ENCODE measurements around the gene PTGER3. TPM values are rescaled to one million over a fixed set of nuclear protein-coding genes. Genes with fewer than 3 reads are reported as not detected.

The PTGER3 gene
- total RNA-seq, 1 donor from 2014 or later, result 0.54 TPM

DNA sequence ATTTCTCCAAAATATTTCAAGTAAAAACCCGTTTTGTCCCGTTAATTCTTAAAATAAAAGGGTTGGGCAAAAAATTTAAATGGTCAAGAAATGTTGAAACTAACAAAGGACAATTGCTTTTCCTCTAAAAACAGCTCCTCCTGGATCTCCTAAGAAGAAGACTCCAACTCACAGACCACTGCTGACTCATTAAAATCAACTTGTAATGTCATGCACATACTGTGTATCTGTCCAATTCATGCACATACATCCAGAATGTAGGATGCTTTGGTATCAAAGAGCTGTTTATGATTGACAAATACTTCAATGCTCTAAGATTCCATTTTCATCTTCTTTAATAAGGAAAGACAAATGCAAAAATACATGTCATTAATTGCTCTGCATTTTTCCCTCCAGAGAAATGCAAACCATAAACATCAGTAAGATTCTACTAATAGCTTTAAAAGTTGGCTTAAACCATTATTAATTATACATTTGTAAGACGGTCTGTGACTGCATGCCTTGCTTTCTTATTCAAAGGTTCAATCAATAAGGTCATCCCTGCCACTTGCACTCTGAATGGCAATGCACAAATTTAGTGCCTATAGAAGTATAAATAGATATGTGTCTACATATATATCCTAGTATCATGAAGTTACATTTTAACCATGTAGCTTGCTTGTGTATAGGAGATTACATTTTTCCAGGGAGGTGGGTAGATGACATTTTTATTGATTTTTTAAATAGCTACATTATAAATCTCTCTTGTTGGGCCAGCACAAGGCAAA, 44.7 kb downstream of the PTGER3 start:
- no peak overlapping the region for H3K27ac Mint-ChIP-seq
- H3K4me3 Mint-ChIP-seq, result no peak overlapping the region
- no peaks in the 10 kb centered on the region for H3K9me3 Mint-ChIP-seq
- no peaks in the 10 kb centered on the region for H3K36me3 Mint-ChIP-seq
- TF ChIP-seq, protein P1, sequence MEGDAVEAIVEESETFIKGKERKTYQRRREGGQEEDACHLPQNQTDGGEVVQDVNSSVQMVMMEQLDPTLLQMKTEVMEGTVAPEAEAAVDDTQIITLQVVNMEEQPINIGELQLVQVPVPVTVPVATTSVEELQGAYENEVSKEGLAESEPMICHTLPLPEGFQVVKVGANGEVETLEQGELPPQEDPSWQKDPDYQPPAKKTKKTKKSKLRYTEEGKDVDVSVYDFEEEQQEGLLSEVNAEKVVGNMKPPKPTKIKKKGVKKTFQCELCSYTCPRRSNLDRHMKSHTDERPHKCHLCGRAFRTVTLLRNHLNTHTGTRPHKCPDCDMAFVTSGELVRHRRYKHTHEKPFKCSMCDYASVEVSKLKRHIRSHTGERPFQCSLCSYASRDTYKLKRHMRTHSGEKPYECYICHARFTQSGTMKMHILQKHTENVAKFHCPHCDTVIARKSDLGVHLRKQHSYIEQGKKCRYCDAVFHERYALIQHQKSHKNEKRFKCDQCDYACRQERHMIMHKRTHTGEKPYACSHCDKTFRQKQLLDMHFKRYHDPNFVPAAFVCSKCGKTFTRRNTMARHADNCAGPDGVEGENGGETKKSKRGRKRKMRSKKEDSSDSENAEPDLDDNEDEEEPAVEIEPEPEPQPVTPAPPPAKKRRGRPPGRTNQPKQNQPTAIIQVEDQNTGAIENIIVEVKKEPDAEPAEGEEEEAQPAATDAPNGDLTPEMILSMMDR (IDR thresholded peaks at IDR 0.05; ENCODE audit: unreplicated experiment), result no peak
- peaks cover 57% of the 10 kb centered on the region for H3K27me3 Mint-ChIP-seq (ENCODE audit: low read depth)
- no peak for DNase-seq (ENCODE audit: low spot score in 2 of 2, unreplicated experiment in 2 of 2)
- H3K4me1 Mint-ChIP-seq, result no peaks in the 10 kb centered on the region

GRCh38 chr1:71001624-71002023, 46.0 kb downstream of the PTGER3 start:
- H3K27me3 Mint-ChIP-seq (ENCODE audit: low read depth), result peaks cover 55% of the 10 kb centered on the region

GRCh38 chr1:70997793-70998192, 49.8 kb downstream of the PTGER3 start:
- Mint-ChIP-seq H3K27me3 (ENCODE audit: low read depth) (peaks cover 48% of the 10 kb centered on the region), H3K27ac (no peak overlapping the region), H3K9me3 (no peaks in the 10 kb centered on the region), H3K4me1 (no peaks in the 10 kb centered on the region), H3K4me3 (no peak overlapping the region), H3K36me3 (no peaks in the 10 kb centered on the region)
- DNase-seq (ENCODE audit: low spot score in 2 of 2, unreplicated experiment in 2 of 2), result no peak
- TF ChIP-seq, protein P1 (IDR thresholded peaks at IDR 0.05; ENCODE audit: unreplicated experiment), result no peak

More at GRCh38 chr1:71001624-71002023, 46.0 kb downstream of the PTGER3 start:
- Mint-ChIP-seq H3K36me3 (no peaks in the 10 kb centered on the region), H3K27ac (no peak overlapping the region), H3K9me3 (no peaks in the 10 kb centered on the region), H3K4me1 (no peaks in the 10 kb centered on the region), H3K4me3 (no peak overlapping the region)
- DNase-seq (ENCODE audit: low spot score in 2 of 2, unreplicated experiment in 2 of 2), result no peak
- TF ChIP-seq, protein P1 (IDR thresholded peaks at IDR 0.05; ENCODE audit: unreplicated experiment), result no peak

DNA sequence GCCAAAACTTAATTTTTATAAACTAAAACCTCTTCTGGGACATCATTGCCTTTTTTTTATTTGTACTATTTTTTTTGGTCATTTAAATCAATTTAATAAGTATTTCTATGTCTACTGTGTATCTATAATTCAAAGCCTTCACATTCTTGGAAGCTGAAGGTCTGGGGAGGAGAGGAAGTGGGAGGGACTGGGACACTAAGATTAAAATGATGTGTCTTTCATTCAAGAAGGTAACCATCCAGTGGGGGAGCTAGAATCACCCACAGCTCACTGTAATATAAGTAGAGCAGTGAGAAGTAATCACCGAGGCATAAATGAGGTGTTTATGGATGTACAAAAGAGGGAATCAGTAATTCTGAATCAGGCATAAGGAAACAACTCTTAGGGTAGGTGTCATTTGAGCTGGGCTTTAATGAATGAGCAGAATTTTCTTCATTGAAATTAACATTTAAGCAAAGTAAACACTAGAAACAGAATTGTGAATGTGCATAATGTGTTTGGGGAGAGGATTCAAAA, 52.8 kb downstream of the PTGER3 start:
- Mint-ChIP-seq H3K27me3 (ENCODE audit: low read depth) (peaks cover 31% of the 10 kb centered on the region), H3K27ac (no peak overlapping the region), H3K4me1 (no peaks in the 10 kb centered on the region), H3K36me3 (no peaks in the 10 kb centered on the region), H3K4me3 (no peak overlapping the region), H3K9me3 (no peaks in the 10 kb centered on the region)
- no peak for DNase-seq (ENCODE audit: low spot score in 2 of 2, unreplicated experiment in 2 of 2)
- TF ChIP-seq, protein P1 (IDR thresholded peaks at IDR 0.05; ENCODE audit: unreplicated experiment), result no peak

- H3K9me3 Mint-ChIP-seq, result no peaks in the 10 kb centered on the region
- TF ChIP-seq, protein P1 (IDR thresholded peaks at IDR 0.05; ENCODE audit: unreplicated experiment), result no peak
- H3K4me3 Mint-ChIP-seq, result no peak overlapping the region
- no peak for DNase-seq (ENCODE audit: low spot score in 2 of 2, unreplicated experiment in 2 of 2)
- H3K4me1 Mint-ChIP-seq, result no peaks in the 10 kb centered on the region
- peaks cover 24% of the 10 kb centered on the region for H3K27me3 Mint-ChIP-seq (ENCODE audit: low read depth)
- H3K27ac Mint-ChIP-seq, result no peak overlapping the region
- H3K36me3 Mint-ChIP-seq, result no peaks in the 10 kb centered on the region
Measured at GRCh38 chr1:70993798-70994197, 53.8 kb downstream of the PTGER3 start.

All from mesothelial cell of epicardium (in vitro differentiated cells).